Mucosa of rectum (tissue), 2 donors: Measurements from ENCODE around the gene AVEN.

Experiments
- H3K27ac ChIP-seq, 2 donors: one replicate each; pipeline ENCODE4 v1.7.0; 2013; ENCODE audit warnings: inconsistent platforms in 2 of 2, low read depth in 2 of 2, low read length in 2 of 2
- H3K27me3 ChIP-seq, 2 donors: one replicate each; pipeline ENCODE4 v1.7.0; 2013; ENCODE audit warnings: low read length in 2 of 2; ENCODE audit not compliant: control insufficient read depth in 2 of 2, insufficient read depth in 2 of 2
- H3K36me3 ChIP-seq, 2 donors: one replicate each; pipeline ENCODE4 v1.7.0; 2013; ENCODE audit warnings: low read length in 2 of 2; ENCODE audit not compliant: control insufficient read depth in 2 of 2, insufficient read depth in 2 of 2
- H3K4me1 ChIP-seq, 2 donors: one replicate each; pipeline ENCODE4 v1.7.0; 2013; ENCODE audit warnings: low read length in 2 of 2, mild to moderate bottlenecking in 1 of 2; ENCODE audit not compliant: control insufficient read depth in 2 of 2, insufficient read depth in 2 of 2
- H3K4me3 ChIP-seq, 2 donors: one replicate each; pipeline ENCODE4 v1.7.0; 2013; ENCODE audit warnings: low read length in 2 of 2
- H3K9ac ChIP-seq, 2 donors: one replicate each; pipeline ENCODE4 v1.7.0; 2013; ENCODE audit warnings: low read length in 2 of 2, low read depth in 1 of 2, mild to moderate bottlenecking in 1 of 2
- H3K9me3 ChIP-seq, 2 donors: one replicate each; pipeline ENCODE4 v1.7.0; 2013; ENCODE audit warnings: low read length in 2 of 2; ENCODE audit not compliant: control insufficient read depth in 2 of 2
- donor health status: healthy.
- donor health status: Normal muscosa, but diverticular disease.

Gene AVEN

GRCh38 chr15:33968224-33968623 lies 70.8 kb downstream of the AVEN start, which contains the start of gene CHRM5:
TSS of gene CHRM5 (plus strand) at chr15:33968497. CDS start at chr15:34062718, 94,221 bp downstream.
- Histone ChIP-seq H3K4me3 (no peak within 1 kb of the TSS), H3K27ac (no peak within 1 kb of the TSS), H3K9ac (no peak within 1 kb of the TSS), H3K4me1 (no peaks in the 10 kb centered on the region), H3K9me3 (no peaks in the 10 kb centered on the region), H3K27me3 (no peaks in the 10 kb centered on the region), H3K36me3 (no peaks in the 10 kb centered on the region)

- Histone ChIP-seq H3K4me3 (no peak overlapping the region), H3K36me3 (no peaks in the 10 kb centered on the region), H3K4me1 (no peaks in the 10 kb centered on the region), H3K9ac (no peak overlapping the region), H3K9me3 (no peaks in the 10 kb centered on the region), H3K27me3 (no peaks in the 10 kb centered on the region), H3K27ac (no peak overlapping the region)
These were observed 74.4 kb downstream of the AVEN start for GRCh38 chr15:33964665-33965040.

GRCh38 chr15:33963831-33964664 lies 75.0 kb downstream of the AVEN start:
- H3K27ac ChIP-seq: no peak overlapping the region
- H3K36me3 ChIP-seq: no peaks in the 10 kb centered on the region
- no peaks in the 10 kb centered on the region for H3K4me1 ChIP-seq
- no peaks in the 10 kb centered on the region for H3K9me3 ChIP-seq
- H3K9ac ChIP-seq: no peak overlapping the region
- H3K27me3 ChIP-seq: no peaks in the 10 kb centered on the region
- no peak overlapping the region for H3K4me3 ChIP-seq

GRCh38 chr15:33960549-33960935 lies 78.5 kb downstream of the AVEN start:
- no peak overlapping the region for H3K27ac ChIP-seq

GRCh38 chr15:33959844-33960548 lies 79.0 kb downstream of the AVEN start:
- Histone ChIP-seq H3K27ac (no peak overlapping the region), H3K27me3 (no peaks in the 10 kb centered on the region), H3K4me1 (no peaks in the 10 kb centered on the region), H3K9ac (no peak overlapping the region), H3K4me3 (no peak overlapping the region), H3K9me3 (no peaks in the 10 kb centered on the region), H3K36me3 (no peaks in the 10 kb centered on the region)

More at GRCh38 chr15:33960549-33960935, 78.5 kb downstream of the AVEN start:
- Histone ChIP-seq H3K27me3 (no peaks in the 10 kb centered on the region), H3K4me1 (no peaks in the 10 kb centered on the region), H3K9ac (no peak overlapping the region), H3K9me3 (no peaks in the 10 kb centered on the region), H3K36me3 (no peaks in the 10 kb centered on the region), H3K4me3 (no peak overlapping the region)

- Histone ChIP-seq H3K9me3 (no peaks in the 10 kb centered on the region), H3K27ac (no peak overlapping the region), H3K9ac (no peak overlapping the region), H3K36me3 (no peaks in the 10 kb centered on the region), H3K4me3 (no peak overlapping the region), H3K4me1 (no peaks in the 10 kb centered on the region), H3K27me3 (no peaks in the 10 kb centered on the region)
These were observed 82.6 kb downstream of the AVEN start for GRCh38 chr15:33956397-33956796.

- H3K9me3 ChIP-seq: no peaks in the 10 kb centered on the region
- no peak overlapping the region for H3K9ac ChIP-seq
- H3K36me3 ChIP-seq: no peaks in the 10 kb centered on the region
- H3K27me3 ChIP-seq: no peaks in the 10 kb centered on the region
- no peak overlapping the region for H3K27ac ChIP-seq
- no peaks in the 10 kb centered on the region for H3K4me1 ChIP-seq
- H3K4me3 ChIP-seq: no peak overlapping the region
These were observed 83.1 kb downstream of the AVEN start for GRCh38 chr15:33955945-33956344.

- no peak overlapping the region for H3K4me3 ChIP-seq
- no peaks in the 10 kb centered on the region for H3K9me3 ChIP-seq
- H3K36me3 ChIP-seq: no peaks in the 10 kb centered on the region
- no peak overlapping the region for H3K27ac ChIP-seq
- no peak overlapping the region for H3K9ac ChIP-seq
- H3K4me1 ChIP-seq: no peaks in the 10 kb centered on the region
- no peaks in the 10 kb centered on the region for H3K27me3 ChIP-seq
These were observed 92.9 kb downstream of the AVEN start for GRCh38 chr15:33946152-33946551.

GRCh38 chr15:33941279-33942063 lies 97.5 kb downstream of the AVEN start:
- H3K4me3 ChIP-seq: no peak overlapping the region
- H3K36me3 ChIP-seq: no peaks in the 10 kb centered on the region
- no peak overlapping the region for H3K27ac ChIP-seq
- H3K27me3 ChIP-seq: no peaks in the 10 kb centered on the region
- no peaks in the 10 kb centered on the region for H3K4me1 ChIP-seq
- no peaks in the 10 kb centered on the region for H3K9me3 ChIP-seq
- no peak overlapping the region for H3K9ac ChIP-seq

GRCh38 chr15:33934921-33935320 lies 104.1 kb downstream of the AVEN start:
- H3K4me1 ChIP-seq: no peaks in the 10 kb centered on the region
- no peak overlapping the region for H3K27ac ChIP-seq
- no peaks in the 10 kb centered on the region for H3K36me3 ChIP-seq
- H3K9me3 ChIP-seq: no peaks in the 10 kb centered on the region
- no peak overlapping the region for H3K9ac ChIP-seq
- H3K27me3 ChIP-seq: no peaks in the 10 kb centered on the region
- no peak overlapping the region for H3K4me3 ChIP-seq
